GM12875 (cell line): ENCODE results near the gene RAMACL.

Experiments
- H3K4me3 ChIP-seq: one replicate; pipeline ENCODE4 v1.5.1; 2011; ENCODE audit warnings: low read depth, low read length, control low read depth
- CTCF ChIP-seq: IDR thresholded peaks from 2 replicates; pipeline ENCODE4 v1.5.1; 2011; ENCODE audit warnings: low read depth, mild to moderate bottlenecking, control low read depth, inconsistent platforms, low read length, moderate library complexity, borderline replicate concordance; ENCODE audit not compliant: insufficient read depth

Gene RAMACL

DNA sequence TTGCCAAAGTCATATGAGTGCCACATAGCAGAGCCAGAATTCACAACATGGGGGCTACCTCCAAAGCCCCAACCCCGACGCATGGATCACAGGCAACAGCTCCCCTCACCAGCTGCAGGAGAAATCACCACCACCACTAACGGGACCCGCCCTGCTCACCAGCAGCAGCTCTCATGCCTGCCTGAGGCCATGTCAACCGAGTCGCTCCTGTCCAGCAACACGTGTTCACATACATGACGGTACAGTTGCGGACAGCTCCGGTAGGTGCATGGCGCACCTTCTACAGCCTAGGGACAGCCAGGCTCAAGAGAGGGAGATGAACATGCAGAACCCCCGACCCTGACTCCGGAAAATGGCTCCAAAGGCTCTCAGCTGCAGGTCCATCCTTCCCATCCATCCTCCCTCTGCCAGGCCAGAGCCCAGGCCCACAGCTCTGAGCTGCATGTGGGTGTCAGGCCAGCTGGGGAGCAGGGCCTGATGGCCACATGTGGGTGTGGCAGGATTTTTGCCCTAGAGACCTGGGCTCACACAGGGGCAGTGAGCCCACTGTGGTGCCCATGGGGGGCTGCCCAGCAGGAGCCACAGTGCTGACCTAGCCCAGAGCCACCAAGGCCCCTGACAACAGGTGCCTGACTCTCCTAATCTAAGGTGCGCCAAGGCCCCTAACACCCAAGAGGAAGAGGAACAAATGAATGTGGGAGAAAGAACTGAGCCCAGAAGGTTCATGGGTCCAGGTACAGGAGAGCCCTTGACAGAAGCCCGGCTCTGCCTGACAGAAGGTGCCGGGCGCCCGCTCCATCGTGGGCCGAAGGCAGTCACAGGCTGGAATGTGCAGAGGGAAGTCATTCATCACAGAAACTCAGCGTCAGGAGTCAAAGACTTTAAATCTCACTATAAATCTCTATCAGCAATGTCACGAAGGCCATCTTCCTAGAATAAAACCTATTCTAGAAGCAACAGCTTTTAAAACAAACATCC, 30.1 kb upstream of the RAMACL start:
- TF ChIP-seq CTCF, result no peak
- no peak overlapping the region for H3K4me3 ChIP-seq

- TF ChIP-seq CTCF, result no peak
- no peak overlapping the region for H3K4me3 ChIP-seq
Measured at GRCh38 chr6:166615059-166615770, 28.7 kb upstream of the RAMACL start.

DNA sequence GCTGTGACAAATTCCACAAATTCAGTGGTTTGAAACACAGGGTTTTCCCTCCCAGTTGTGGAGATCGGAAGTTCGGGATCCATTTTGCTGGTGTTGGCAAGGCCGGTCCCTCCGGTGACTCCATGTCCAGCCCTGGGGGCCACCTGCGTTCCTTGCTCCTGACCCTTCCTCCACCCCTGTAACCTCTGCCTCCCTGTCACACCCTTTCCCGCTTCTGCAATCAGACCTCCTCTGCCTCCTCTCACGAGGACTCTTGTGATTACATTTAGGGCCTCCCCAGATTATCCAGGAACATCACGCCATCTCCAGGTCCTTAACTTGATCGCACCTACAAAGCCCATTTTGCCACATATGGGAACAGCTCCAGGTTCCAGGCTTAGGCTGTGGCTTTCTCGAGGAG, 28.1 kb upstream of the RAMACL start:
- no peak overlapping the region for H3K4me3 ChIP-seq
- TF ChIP-seq CTCF, result no peak

- no peak overlapping the region for H3K4me3 ChIP-seq
- no peak for TF ChIP-seq CTCF
Measured at GRCh38 chr6:166614171-166614583, 27.7 kb upstream of the RAMACL start.

GRCh38 chr6:166613027-166613426, 26.5 kb upstream of the RAMACL start:
- no peak overlapping the region for H3K4me3 ChIP-seq
- TF ChIP-seq CTCF, result no peak

- no peak for TF ChIP-seq CTCF
- H3K4me3 ChIP-seq, result no peak overlapping the region
Measured at GRCh38 chr6:166612471-166612881, 26.0 kb upstream of the RAMACL start.

GRCh38 chr6:166611631-166612030, 25.2 kb upstream of the RAMACL start:
- TF ChIP-seq CTCF, result no peak
- no peak overlapping the region for H3K4me3 ChIP-seq
